ENCODE results near the gene DRD4.

The DRD4 gene

GRCh38 chr11:674406-674805 is 37.3 kb downstream of the DRD4 start:
- Histone ChIP-seq H4K8ac (ENCODE audit: low read depth, low read length) (no peak overlapping the region), H3K9ac (ENCODE audit: low read length) (no peak overlapping the region), H2BK5ac (ENCODE audit: low read depth, low read length, poor library complexity) (no peak overlapping the region), H3K4me1 (ENCODE audit: control insufficient read depth in 1 of 2, insufficient read depth in 2 of 2, low read length in 2 of 2) (no peaks in the 10 kb centered on the region), H3K4me3 (ENCODE audit: low read depth, low read length) (no peak overlapping the region), H3K79me1 (ENCODE audit: low read length) (no peaks in the 10 kb centered on the region), H2AFZ (ENCODE audit: insufficient read depth, low read length, poor library complexity) (no peak overlapping the region), H3K9me3 (ENCODE audit: insufficient read depth, low read depth, low read length) (no peaks in the 10 kb centered on the region), H3K4ac (ENCODE audit: low read depth, low read length) (no peak overlapping the region), H3K23ac (ENCODE audit: low read length) (no peak overlapping the region), H3K14ac (ENCODE audit: low read length) (no peak overlapping the region), H3K4me2 (ENCODE audit: low read length) (no peak overlapping the region), H3K27ac (ENCODE audit: low read depth, low read length) (no peak overlapping the region), H4K91ac (ENCODE audit: low read depth, low read length) (no peak overlapping the region), H2BK12ac (ENCODE audit: low read length) (no peak overlapping the region), H3K79me2 (ENCODE audit: control insufficient read depth, insufficient read depth, low read length, poor library complexity) (no peaks in the 10 kb centered on the region), H4K12ac (ENCODE audit: low read depth, low read length) (no peak overlapping the region), H3K27me3 (ENCODE audit: insufficient read depth, low read length) (no peaks in the 10 kb centered on the region), H3K36me3 (ENCODE audit: control insufficient read depth in 1 of 2, insufficient read depth in 2 of 2, low read length in 2 of 2) (peaks cover 35 to 39% of the 10 kb centered on the region in 2 experiments), H3K18ac (ENCODE audit: low read length) (no peak overlapping the region), H2BK120ac (ENCODE audit: insufficient read depth, low read length, poor library complexity) (no peak overlapping the region), H2AK5ac (ENCODE audit: low read length) (no peak overlapping the region)
- no CpG with 5 or more reads among the region's 17 CpGs for WGBS (ENCODE audit: extremely low coverage, insufficient coverage, insufficient read length)
- no peak for DNase-seq

DNA sequence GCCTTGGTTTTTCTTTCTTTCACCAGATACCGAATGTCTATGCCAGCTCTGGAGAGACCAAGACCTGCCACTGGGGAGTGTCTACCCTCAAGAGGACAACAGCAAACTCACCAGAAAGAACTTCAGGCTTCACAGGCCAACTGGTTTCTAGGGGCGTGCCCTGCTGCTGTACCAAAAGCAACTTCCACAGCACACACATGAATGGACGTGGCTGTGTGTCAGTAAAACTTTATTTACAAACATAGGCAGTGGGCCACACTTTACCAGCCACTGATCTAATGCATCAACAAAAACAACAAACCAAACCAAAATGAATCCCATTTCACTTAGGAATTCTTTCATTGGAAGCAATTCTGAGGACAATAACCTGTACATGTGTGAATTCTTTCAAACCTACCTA is 41.2 kb downstream of the DRD4 start:
- Histone ChIP-seq H2BK12ac (ENCODE audit: low read length) (no peak overlapping the region), H2AK5ac (ENCODE audit: low read length) (no peak overlapping the region), H4K8ac (ENCODE audit: low read depth, low read length) (no peak overlapping the region), H3K23ac (ENCODE audit: low read length) (no peak overlapping the region), H3K79me1 (ENCODE audit: low read length) (no peaks in the 10 kb centered on the region), H4K91ac (ENCODE audit: low read depth, low read length) (no peak overlapping the region), H3K9me3 (ENCODE audit: insufficient read depth, low read depth, low read length) (no peaks in the 10 kb centered on the region), H2BK120ac (ENCODE audit: insufficient read depth, low read length, poor library complexity) (no peak overlapping the region), H3K27ac (ENCODE audit: low read depth, low read length) (no peak overlapping the region), H3K4me2 (ENCODE audit: low read length) (no peak overlapping the region), H3K4ac (ENCODE audit: low read depth, low read length) (no peak overlapping the region), H3K36me3 (ENCODE audit: control insufficient read depth in 1 of 2, insufficient read depth in 2 of 2, low read length in 2 of 2) (peaks cover 56 to 57% of the 10 kb centered on the region in 2 experiments), H3K79me2 (ENCODE audit: control insufficient read depth, insufficient read depth, low read length, poor library complexity) (no peaks in the 10 kb centered on the region), H2BK5ac (ENCODE audit: low read depth, low read length, poor library complexity) (no peak overlapping the region), H3K4me1 (ENCODE audit: control insufficient read depth in 1 of 2, insufficient read depth in 2 of 2, low read length in 2 of 2) (no peaks in the 10 kb centered on the region), H3K27me3 (ENCODE audit: insufficient read depth, low read length) (no peaks in the 10 kb centered on the region), H3K14ac (ENCODE audit: low read length) (no peak overlapping the region), H2AFZ (ENCODE audit: insufficient read depth, low read length, poor library complexity) (no peak overlapping the region), H3K4me3 (ENCODE audit: low read depth, low read length) (no peak overlapping the region), H3K18ac (ENCODE audit: low read length) (no peak overlapping the region), H4K12ac (ENCODE audit: low read depth, low read length) (no peak overlapping the region), H3K9ac (ENCODE audit: low read length) (no peak overlapping the region)
- DNase-seq: no peak
- WGBS (ENCODE audit: extremely low coverage, insufficient coverage, insufficient read length): no CpG with 5 or more reads among the region's 3 CpGs

GRCh38 chr11:679271-680207 is 42.5 kb downstream of the DRD4 start:
- Histone ChIP-seq H3K79me1 (ENCODE audit: low read length) (no peaks in the 10 kb centered on the region), H4K91ac (ENCODE audit: low read depth, low read length) (no peak overlapping the region), H3K18ac (ENCODE audit: low read length) (no peak overlapping the region), H3K4ac (ENCODE audit: low read depth, low read length) (no peak overlapping the region), H4K12ac (ENCODE audit: low read depth, low read length) (no peak overlapping the region), H2AFZ (ENCODE audit: insufficient read depth, low read length, poor library complexity) (no peak overlapping the region), H3K23ac (ENCODE audit: low read length) (no peak overlapping the region), H2BK5ac (ENCODE audit: low read depth, low read length, poor library complexity) (no peak overlapping the region), H3K27me3 (ENCODE audit: insufficient read depth, low read length) (no peaks in the 10 kb centered on the region), H2BK12ac (ENCODE audit: low read length) (no peak overlapping the region), H2BK120ac (ENCODE audit: insufficient read depth, low read length, poor library complexity) (no peak overlapping the region), H3K4me3 (ENCODE audit: low read depth, low read length) (no peak overlapping the region), H3K14ac (ENCODE audit: low read length) (no peak overlapping the region), H3K36me3 (ENCODE audit: control insufficient read depth in 1 of 2, insufficient read depth in 2 of 2, low read length in 2 of 2) (peaks cover 50% of the 10 kb centered on the region in 2 experiments), H3K27ac (ENCODE audit: low read depth, low read length) (no peak overlapping the region), H3K9me3 (ENCODE audit: insufficient read depth, low read depth, low read length) (no peaks in the 10 kb centered on the region), H3K79me2 (ENCODE audit: control insufficient read depth, insufficient read depth, low read length, poor library complexity) (no peaks in the 10 kb centered on the region), H3K4me2 (ENCODE audit: low read length) (no peak overlapping the region), H4K8ac (ENCODE audit: low read depth, low read length) (no peak overlapping the region), H3K4me1 (ENCODE audit: control insufficient read depth in 1 of 2, insufficient read depth in 2 of 2, low read length in 2 of 2) (no peaks in the 10 kb centered on the region), H2AK5ac (ENCODE audit: low read length) (no peak overlapping the region), H3K9ac (ENCODE audit: low read length) (no peak overlapping the region)
- DNase-seq: no peak
- WGBS (ENCODE audit: extremely low coverage, insufficient coverage, insufficient read length): no CpG with 5 or more reads among the region's 36 CpGs

DNA sequence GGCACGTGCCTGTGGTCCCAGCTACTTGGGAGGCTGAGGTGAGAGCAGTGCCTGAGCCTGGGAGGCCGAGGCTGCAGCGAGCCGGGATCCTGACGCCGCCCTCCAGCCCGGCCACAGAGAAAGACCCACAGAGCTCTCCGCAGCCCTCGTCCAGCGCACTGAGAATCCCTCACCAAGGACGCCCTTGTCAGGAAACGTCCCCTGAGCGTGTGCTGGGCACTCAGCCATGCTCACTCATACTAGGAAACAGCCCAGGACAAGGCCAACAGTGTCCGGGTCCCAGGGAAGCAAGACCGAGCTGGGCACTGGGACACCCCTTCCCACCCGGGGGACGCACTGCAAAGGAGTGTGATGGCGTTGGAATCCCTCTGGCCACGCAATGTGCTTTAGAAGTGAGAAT is 43.4 kb downstream of the DRD4 start:
- H2BK120ac ChIP-seq (ENCODE audit: insufficient read depth, low read length, poor library complexity): no peak overlapping the region
- H3K9ac ChIP-seq (ENCODE audit: low read length): no peak overlapping the region
- H3K27me3 ChIP-seq (ENCODE audit: insufficient read depth, low read length): no peaks in the 10 kb centered on the region
- H3K79me2 ChIP-seq (ENCODE audit: control insufficient read depth, insufficient read depth, low read length, poor library complexity): no peaks in the 10 kb centered on the region
- H2AFZ ChIP-seq (ENCODE audit: insufficient read depth, low read length, poor library complexity): no peak overlapping the region
- H3K9me3 ChIP-seq (ENCODE audit: insufficient read depth, low read depth, low read length): no peaks in the 10 kb centered on the region
- H2BK12ac ChIP-seq (ENCODE audit: low read length): no peak overlapping the region
- H3K4ac ChIP-seq (ENCODE audit: low read depth, low read length): no peak overlapping the region
- H3K4me3 ChIP-seq (ENCODE audit: low read depth, low read length): no peak overlapping the region
- no peaks in the 10 kb centered on the region for H3K4me1 ChIP-seq (ENCODE audit: control insufficient read depth in 1 of 2, insufficient read depth in 2 of 2, low read length in 2 of 2)
- WGBS (ENCODE audit: extremely low coverage, insufficient coverage, insufficient read length): no CpG with 5 or more reads among the region's 19 CpGs
- no peak overlapping the region for H3K23ac ChIP-seq (ENCODE audit: low read length)
- H3K4me2 ChIP-seq (ENCODE audit: low read length): no peak overlapping the region
- H2AK5ac ChIP-seq (ENCODE audit: low read length): no peak overlapping the region
- H4K8ac ChIP-seq (ENCODE audit: low read depth, low read length): no peak overlapping the region
- no peak overlapping the region for H3K27ac ChIP-seq (ENCODE audit: low read depth, low read length)
- H4K91ac ChIP-seq (ENCODE audit: low read depth, low read length): no peak overlapping the region
- H3K18ac ChIP-seq (ENCODE audit: low read length): no peak overlapping the region
- no peak for DNase-seq
- peaks cover 52 to 53% of the 10 kb centered on the region in 2 experiments for H3K36me3 ChIP-seq (ENCODE audit: control insufficient read depth in 1 of 2, insufficient read depth in 2 of 2, low read length in 2 of 2)
- H3K14ac ChIP-seq (ENCODE audit: low read length): no peak overlapping the region
- H4K12ac ChIP-seq (ENCODE audit: low read depth, low read length): no peak overlapping the region
- no peaks in the 10 kb centered on the region for H3K79me1 ChIP-seq (ENCODE audit: low read length)
- H2BK5ac ChIP-seq (ENCODE audit: low read depth, low read length, poor library complexity): no peak overlapping the region
